Uterus (tissue), 2 donors: ENCODE results near the gene MRPS22.

Source experiments
- POLR2A ChIP-seq, 2 donors: fragments of 450-650 bp; IDR thresholded peaks; one replicate each; pipeline ENCODE4 v1.6.1; 2016; ENCODE audit warnings: antibody characterized with exemption in 2 of 2, mild to moderate bottlenecking in 1 of 2, moderate library complexity in 1 of 2
- TF ChIP-seq, protein P1 (sequence below), 4 experiments: fragments of 200-600 bp in 2 of 4; fragments of 450-650 bp in 2 of 4; sonication (generic) in 2 of 4; IDR thresholded peaks; one replicate each; pipeline ENCODE4 v1.5.1; 2016 to 2019; ENCODE audit warnings: antibody characterized with exemption in 4 of 4, mild to moderate bottlenecking in 2 of 4, moderate library complexity in 1 of 4

DNA sequence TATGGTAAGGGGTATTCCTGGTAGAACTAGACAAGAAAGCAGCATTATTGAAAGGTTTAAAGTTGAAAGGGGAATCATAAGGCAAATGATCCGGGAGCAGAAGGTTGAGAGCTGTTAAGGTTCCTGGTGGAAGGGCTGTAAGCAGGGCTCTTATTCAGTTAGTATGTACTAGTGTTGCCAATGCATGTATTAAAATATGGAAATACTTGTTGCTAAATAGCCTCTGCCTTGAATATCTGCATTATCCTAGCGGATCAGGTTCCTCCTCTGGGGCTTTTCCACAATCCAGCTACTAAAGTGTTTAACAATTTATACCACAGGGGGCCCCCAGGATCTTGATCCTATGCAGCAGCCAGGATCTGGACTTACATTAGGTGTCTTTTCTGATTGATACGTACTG, 52.9 kb downstream of the MRPS22 start:
- TF ChIP-seq POLR2A (IDR thresholded peaks at IDR 0.05): no peak
- TF ChIP-seq, protein P1, sequence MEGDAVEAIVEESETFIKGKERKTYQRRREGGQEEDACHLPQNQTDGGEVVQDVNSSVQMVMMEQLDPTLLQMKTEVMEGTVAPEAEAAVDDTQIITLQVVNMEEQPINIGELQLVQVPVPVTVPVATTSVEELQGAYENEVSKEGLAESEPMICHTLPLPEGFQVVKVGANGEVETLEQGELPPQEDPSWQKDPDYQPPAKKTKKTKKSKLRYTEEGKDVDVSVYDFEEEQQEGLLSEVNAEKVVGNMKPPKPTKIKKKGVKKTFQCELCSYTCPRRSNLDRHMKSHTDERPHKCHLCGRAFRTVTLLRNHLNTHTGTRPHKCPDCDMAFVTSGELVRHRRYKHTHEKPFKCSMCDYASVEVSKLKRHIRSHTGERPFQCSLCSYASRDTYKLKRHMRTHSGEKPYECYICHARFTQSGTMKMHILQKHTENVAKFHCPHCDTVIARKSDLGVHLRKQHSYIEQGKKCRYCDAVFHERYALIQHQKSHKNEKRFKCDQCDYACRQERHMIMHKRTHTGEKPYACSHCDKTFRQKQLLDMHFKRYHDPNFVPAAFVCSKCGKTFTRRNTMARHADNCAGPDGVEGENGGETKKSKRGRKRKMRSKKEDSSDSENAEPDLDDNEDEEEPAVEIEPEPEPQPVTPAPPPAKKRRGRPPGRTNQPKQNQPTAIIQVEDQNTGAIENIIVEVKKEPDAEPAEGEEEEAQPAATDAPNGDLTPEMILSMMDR (IDR thresholded peaks at IDR 0.05): no peak
